Type B pancreatic cell (in vitro differentiated cells): ENCODE data around the gene MYO18A. TPM values are rescaled to one million over a fixed set of nuclear protein-coding genes. Genes with fewer than 3 reads are reported as not detected.

Experiments
- DNase-seq: peaks from one replicate; pipeline ENCODE4 v3.0.0; 2021; ENCODE audit warnings: mixed read lengths; ENCODE audit not compliant: unreplicated experiment; ENCODE audit errors: extremely low spot score
- H3K27ac Mint-ChIP-seq: 2 replicates; pipeline ENCODE4 v1.8.0; 2021; ENCODE audit warnings: mild to moderate bottlenecking, mixed read lengths
- H3K27me3 Mint-ChIP-seq: 2 replicates; pipeline ENCODE4 v1.8.0; 2021; ENCODE audit warnings: mixed read lengths
- H3K36me3 Mint-ChIP-seq: 2 replicates; pipeline ENCODE4 v1.8.0; 2021; ENCODE audit warnings: mixed read lengths
- H3K4me1 Mint-ChIP-seq: one replicate; pipeline ENCODE4 v1.8.0; 2021; ENCODE audit warnings: mixed read lengths; ENCODE audit not compliant: unreplicated experiment
- H3K4me3 Mint-ChIP-seq: 2 replicates; pipeline ENCODE4 v1.8.0; 2021; ENCODE audit warnings: mild to moderate bottlenecking, mixed read lengths
- H3K9me3 Mint-ChIP-seq: 2 replicates; pipeline ENCODE4 v1.8.0; 2021; ENCODE audit warnings: mixed read lengths
- total RNA-seq: library from RNA; stranded (reverse); gene quantifications from 2 replicates; pipeline ENCODE4 v1.2.1, GENCODE V29; 2021; ENCODE audit warnings: low replicate concordance
- TF ChIP-seq, protein P1 (sequence below): fragments of 200-600 bp; sonication (generic); conservative IDR thresholded peaks from 2 replicates; pipeline ENCODE4 v1.5.0; 2021; ENCODE audit warnings: antibody characterized with exemption, mild to moderate bottlenecking

Gene MYO18A
- total RNA-seq, 1 donor from 2014 or later: 46.6 TPM

DNA sequence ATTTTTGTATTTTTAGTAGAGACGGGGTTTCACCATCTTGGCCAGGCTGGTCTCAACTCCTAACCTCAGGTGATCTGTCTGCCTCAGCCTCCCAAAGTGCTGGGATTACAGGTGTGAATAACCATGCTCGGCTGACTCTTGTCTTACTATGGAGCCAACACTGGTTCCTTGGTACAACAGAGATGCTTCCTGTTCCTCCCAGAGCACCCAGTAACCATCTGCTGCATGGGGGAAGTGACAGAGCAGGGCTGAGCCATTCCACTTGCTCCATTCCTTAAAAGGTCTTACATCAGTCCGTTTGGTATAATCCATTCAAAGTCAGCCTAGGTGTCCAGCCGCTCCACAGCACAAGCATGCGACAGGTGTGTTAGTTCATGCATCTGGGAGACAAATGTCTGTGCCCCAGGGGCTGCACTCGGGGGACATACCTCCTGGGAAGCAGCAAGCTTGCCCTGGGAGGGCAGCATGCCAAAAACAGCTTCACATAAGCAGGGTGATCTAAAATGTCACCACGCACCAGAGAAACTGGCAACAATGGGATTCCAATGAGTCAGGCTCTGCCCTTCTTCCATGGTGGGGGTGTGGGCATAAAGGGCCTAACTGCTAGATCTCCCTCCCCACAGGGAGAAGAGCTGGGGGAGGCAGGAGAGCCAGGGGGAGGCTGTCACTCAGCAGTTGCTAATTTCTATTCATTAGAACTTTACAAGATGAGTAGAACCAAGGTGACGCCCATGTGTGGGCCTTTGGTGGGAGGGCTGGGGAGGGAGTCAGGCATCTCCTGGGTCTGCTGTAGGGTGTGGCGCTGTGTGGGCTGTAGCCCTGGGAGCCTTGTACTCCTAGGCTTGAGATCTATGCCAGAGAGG lies 101.8 kb downstream of the MYO18A start:
- no peak for DNase-seq
- H3K27ac Mint-ChIP-seq: no peak overlapping the region
- TF ChIP-seq, protein P1, sequence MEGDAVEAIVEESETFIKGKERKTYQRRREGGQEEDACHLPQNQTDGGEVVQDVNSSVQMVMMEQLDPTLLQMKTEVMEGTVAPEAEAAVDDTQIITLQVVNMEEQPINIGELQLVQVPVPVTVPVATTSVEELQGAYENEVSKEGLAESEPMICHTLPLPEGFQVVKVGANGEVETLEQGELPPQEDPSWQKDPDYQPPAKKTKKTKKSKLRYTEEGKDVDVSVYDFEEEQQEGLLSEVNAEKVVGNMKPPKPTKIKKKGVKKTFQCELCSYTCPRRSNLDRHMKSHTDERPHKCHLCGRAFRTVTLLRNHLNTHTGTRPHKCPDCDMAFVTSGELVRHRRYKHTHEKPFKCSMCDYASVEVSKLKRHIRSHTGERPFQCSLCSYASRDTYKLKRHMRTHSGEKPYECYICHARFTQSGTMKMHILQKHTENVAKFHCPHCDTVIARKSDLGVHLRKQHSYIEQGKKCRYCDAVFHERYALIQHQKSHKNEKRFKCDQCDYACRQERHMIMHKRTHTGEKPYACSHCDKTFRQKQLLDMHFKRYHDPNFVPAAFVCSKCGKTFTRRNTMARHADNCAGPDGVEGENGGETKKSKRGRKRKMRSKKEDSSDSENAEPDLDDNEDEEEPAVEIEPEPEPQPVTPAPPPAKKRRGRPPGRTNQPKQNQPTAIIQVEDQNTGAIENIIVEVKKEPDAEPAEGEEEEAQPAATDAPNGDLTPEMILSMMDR: no peak
- no peaks in the 10 kb centered on the region for H3K27me3 Mint-ChIP-seq
- peaks cover 17% of the 10 kb centered on the region for H3K4me1 Mint-ChIP-seq
- peaks cover 15% of the 10 kb centered on the region for H3K36me3 Mint-ChIP-seq
- H3K9me3 Mint-ChIP-seq: no peaks in the 10 kb centered on the region
- H3K4me3 Mint-ChIP-seq: no peak overlapping the region

DNA sequence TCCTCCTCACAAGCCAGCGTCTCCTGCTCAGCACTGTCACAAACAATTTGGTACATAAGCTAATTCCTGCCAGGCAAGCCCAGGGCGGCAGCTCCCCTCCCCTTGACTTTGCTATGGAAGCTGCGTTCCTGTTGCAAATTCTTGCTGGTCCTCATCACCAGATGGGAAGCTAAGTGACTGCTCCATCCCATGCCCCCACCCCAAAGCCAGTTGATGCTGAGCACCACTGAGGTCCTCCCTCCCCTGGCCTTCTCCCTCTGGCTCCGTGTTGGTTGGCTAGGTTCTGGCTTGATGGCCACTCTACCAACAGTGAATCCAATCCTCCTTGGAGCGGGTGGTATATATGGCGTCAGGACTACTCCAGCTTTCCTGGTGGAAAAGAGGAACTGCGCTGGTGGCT lies 102.9 kb downstream of the MYO18A start:
- Mint-ChIP-seq H3K27me3 (peaks cover 6% of the 10 kb centered on the region), H3K9me3 (no peaks in the 10 kb centered on the region), H3K36me3 (peaks cover 15% of the 10 kb centered on the region), H3K27ac (no peak overlapping the region), H3K4me1 (peaks cover 16% of the 10 kb centered on the region), H3K4me3 (no peak overlapping the region)
- no peak for DNase-seq
- TF ChIP-seq, protein P1: no peak

DNA sequence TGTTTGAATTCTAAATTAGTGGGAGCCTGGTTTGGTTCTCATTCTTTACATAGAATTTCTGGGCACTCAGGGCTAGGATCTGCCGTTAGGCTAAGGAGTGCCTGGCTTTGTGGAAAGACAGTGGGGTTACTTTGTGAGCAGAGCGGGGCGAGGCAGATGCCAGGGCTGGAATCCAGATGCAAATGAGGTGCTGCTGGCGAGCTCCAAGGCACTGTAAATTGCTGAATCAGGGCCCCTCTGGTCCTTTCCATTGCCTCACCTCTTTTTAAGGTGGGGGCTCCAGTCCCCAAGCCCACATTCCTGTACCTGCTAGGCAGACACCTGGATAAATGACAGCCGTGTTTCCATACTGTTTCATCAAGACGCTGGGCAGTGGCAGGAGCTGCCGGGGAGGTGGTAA lies 103.5 kb downstream of the MYO18A start:
- TF ChIP-seq, protein P1: no peak
- no peak for DNase-seq
- Mint-ChIP-seq H3K27ac (no peak overlapping the region), H3K27me3 (peaks cover 8% of the 10 kb centered on the region), H3K4me1 (peaks cover 16% of the 10 kb centered on the region), H3K4me3 (no peak overlapping the region), H3K36me3 (peaks cover 14% of the 10 kb centered on the region), H3K9me3 (no peaks in the 10 kb centered on the region)

DNA sequence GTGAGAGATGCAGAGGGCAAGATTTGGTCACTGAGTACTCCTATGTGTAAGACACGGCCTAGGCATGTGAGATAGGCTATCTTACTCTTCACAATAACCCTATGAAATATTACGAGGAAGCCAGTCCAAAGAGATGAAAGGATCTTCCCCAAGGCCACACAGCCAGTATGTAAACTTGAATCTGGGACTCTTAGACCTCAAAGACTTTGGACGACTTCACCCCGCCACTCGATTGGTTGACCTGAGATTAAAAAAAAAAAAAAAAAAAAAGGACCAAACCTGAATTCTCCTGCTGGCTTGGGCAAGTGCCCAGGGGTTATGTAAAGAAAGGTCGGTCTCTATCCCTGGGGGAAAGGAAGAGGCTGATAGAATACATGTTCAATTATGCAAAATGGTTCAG lies 104.1 kb downstream of the MYO18A start:
- TF ChIP-seq, protein P1: no peak
- no peak for DNase-seq
- Mint-ChIP-seq H3K4me3 (no peak overlapping the region), H3K27ac (no peak overlapping the region), H3K9me3 (no peaks in the 10 kb centered on the region), H3K27me3 (peaks cover 12% of the 10 kb centered on the region), H3K4me1 (peaks cover 14% of the 10 kb centered on the region), H3K36me3 (peaks cover 8% of the 10 kb centered on the region)

DNA sequence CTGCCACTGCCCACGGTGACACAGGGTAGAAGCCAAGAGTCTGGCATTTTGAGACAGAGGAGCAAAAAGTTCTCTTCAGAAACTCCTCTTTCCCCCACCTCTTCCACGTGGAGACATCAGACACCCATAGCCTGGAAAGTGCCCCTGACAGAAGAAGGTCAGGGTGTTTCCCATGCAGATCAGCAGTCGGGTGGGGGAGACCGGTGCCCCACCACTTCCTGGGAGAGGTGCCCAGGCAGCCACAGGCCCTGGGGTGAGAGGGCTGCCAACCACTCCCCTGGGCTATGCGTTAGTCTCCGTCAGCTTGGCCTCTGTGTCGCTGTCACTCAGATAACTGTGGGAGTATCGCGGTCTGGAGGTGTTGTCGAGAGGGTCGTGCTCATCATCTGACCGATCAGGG lies 105.7 kb downstream of the MYO18A start:
- Mint-ChIP-seq H3K4me1 (peaks cover 16% of the 10 kb centered on the region), H3K4me3 (no peak overlapping the region), H3K9me3 (no peaks in the 10 kb centered on the region), H3K27me3 (peaks cover 24% of the 10 kb centered on the region), H3K36me3 (peaks cover 4% of the 10 kb centered on the region), H3K27ac (no peak overlapping the region)
- DNase-seq: no peak
- TF ChIP-seq, protein P1: no peak
